Inferior parietal cortex (tissue), 1 donor: ENCODE measurements around the gene RAD23A.
"Not testable (repeated sequence)": the region's sequence is repeated elsewhere in the genome, so short reads cannot be mapped to it uniquely, and the experiment has no call there.

Source experiments
- DNase-seq: peaks from one replicate; pipeline ENCODE4 v3.0.0-alpha.2; 2016; ENCODE audit errors: extremely low spot score

RAD23A gene

DNA sequence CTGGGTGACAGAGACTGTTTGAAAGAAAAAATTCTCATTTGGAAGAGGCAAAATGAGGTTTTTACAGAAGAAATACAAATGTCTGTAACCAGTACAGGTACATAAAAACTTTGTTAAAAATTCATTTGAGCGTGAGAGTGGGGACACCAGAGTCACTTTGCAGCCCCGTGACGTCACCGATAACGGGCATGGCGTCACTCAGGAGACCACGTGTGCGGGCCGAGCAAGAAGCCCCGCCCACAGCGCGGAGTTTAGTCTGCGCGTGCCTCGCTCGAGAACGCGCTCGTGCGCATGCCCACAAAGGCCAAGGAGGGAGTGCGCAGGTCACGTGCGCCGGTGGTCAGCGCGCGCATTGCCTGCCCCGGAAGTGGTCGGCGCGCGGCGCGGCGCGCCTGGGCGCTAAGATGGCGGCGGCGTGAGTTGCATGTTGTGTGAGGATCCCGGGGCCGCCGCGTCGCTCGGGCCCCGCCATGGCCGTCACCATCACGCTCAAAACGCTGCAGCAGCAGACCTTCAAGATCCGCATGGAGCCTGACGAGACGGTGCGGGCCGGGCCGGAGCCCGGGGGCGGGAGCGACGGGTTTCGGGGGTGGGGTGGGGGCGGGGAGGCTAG is at the start of gene RAD23A:
TSS of gene RAD23A (plus strand) at position 384 of the 613 bp plus-strand sequence. CDS start at position 471, 87 bp downstream.
- DNase-seq: peak; percentile 96

DNA sequence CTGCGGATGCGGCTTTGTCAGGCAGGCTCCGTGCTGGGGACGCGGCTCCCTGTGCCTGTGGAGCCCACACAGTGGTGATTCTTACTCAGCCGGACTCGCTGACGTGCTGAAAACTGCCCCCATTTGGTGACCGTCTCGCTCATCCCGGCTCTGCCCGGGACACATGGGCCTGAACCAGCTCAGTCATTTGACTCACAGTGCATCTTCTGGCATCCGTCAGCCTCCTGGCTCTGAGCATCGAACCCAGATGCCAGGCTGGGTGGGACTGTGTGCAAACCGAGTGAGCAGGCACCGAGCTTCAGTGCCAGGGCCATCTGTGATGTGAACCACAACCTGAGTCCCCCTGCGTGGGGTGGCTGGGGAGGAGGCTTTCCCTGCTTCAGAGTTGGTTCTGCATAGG is 49.2 kb upstream of the RAD23A start:
- DNase-seq: no peak

DNA sequence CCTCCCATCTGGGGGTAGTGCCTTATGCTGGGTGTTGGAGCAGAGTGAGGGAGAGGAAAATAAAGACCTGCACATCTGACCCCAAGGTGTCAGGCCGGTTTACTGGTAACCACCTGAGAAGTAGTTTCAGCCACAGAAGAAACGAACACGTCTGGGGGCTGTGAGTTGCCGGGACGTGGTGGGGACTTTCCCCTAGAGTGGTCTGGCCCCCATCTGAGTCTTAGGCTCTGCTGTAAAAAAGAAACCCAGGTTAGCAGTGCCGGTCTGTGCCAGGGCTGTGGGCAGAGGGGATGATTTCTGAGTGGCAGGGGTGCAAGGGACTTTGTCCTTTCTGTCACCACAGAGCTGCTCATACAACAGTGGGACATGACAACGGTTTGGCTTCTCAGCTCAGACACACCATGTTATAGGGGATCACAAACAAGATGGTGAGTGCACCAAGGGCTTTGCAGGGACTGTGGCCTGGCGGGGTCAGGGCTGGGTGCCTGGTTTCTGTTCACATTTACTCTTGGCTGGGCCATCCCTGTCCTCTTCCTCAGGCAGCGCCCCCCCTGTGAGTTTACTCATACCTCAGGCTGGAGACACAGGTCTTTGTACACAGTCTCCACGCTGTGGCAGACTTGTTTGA is 45.7 kb upstream of the RAD23A start:
- no peak for DNase-seq

DNA sequence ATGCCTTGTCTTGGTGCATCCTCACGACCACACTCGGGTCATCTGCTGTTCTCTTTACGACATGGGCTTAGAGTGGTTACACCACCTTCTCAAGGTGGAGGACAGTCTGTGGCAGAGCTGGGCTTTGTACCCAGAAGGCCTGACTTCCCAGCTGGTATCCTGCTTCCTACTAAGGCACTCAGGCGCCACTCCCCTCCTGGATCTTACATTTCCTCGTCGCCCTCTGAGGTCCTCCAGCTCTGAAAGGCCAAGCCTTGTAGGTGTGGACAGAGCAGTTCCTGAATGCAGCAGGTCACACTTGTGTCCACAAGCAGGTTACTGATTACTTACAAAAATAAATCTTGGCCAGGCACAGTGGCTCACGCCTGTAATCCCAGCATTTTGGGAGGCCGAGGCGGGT is 38.5 kb upstream of the RAD23A start:
- DNase-seq: no peak

DNA sequence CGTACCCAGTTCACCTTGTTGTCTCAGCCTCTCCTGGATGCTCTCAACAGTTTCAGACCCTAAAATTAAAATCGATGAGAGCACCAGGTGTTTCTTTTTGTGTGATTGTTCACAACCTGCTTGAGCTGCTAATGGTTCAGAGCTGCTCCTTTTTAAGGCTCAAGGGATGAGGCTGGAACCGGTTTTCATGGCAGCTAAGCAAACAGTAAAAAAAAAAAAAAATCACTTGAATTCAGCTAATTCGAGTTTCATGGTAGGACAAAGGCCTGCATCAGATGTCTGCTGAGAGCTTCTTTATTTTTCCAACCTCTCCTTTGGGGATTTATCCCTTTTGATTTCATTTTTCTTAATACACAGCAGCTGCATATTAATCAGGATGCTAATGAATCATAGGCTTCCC is 33.1 kb upstream of the RAD23A start:
- DNase-seq: no peak

DNA sequence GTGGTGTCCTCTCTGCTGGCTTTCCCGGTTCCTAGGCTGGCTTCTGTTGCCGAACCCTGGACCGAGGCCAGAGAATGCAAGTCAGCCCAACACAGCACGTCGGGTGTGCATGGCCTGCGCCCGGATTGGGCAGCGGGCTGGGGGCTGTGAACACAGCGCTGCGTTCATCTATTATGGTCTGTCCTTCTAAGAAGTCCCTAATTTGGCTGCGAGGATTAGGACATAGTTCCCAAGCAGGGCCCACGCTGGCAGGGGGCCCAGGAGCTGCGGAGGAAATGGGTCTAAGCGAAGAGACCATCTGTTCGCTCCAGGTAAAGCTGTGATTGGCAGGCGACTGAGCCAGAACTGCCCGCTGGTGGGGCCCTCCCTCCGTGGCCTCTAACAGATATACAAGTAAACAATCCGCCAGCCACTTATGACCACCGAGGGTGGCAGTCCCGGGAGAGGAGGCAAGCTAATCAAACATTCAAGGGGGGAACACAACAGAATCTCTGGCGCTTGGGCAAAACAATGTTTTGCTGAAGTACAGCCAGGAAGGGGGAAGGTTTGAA is 32.6 kb upstream of the RAD23A start:
- DNase-seq: peak; percentile 60

DNA sequence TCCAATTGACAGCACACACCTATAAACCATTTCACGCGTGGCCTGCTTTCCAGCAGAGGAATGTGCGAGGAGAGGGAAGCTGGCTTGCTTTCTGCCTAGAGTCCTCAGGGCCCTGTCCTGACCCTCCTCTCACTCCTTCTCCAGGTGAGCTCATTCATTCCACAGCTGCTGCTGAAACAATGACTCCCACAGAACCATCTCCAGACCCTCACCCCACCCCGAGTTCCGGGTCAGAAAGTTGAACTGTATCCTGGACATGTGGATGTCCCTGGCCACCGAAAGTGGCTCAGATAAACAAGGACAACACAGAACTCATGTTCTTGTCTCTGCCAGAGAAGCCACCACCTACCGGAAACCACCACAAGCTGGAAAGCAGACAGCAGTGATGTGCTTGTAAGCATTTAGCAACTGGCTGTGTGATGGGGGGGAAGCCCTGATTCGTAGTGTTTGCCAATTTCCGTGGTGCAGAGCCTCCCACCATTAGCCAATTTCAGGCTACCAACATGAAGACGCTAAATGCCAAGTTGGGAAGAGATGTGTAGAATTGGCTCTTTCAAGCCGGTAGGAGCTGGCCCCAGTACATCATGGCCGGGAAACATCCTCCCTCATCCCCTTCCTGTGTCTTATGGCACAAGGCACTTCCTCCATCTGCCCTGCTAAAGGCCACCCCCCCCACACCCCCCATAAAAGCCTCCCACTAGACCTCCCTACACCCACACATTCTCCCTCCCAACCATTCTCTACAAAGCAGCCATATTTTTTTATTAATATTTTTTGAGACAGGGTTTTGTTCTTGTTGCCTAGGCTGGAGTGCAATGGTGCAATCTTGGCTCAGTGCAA is 31.6 kb upstream of the RAD23A start:
- DNase-seq: no peak

DNA sequence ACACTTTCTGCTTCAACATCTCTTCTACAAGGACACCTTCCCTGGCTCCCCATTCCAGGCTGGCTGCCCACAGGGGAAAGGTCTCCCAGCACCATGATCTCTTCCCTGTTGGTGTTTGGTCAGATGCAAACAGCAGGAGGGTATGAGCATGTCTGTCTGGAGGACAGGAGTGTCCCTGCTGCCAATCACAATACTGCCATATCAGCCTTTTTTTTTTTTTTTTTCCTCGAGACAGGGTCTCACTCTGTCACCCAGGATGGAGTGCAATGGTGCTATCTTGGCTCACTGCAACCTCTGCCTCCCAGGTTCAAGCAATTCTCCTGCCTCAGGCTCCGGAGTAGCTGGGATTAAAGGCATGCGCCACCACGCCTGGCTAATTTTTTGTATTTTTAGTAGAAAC is 29.8 kb upstream of the RAD23A start:
- DNase-seq: not testable (repeated sequence)

DNA sequence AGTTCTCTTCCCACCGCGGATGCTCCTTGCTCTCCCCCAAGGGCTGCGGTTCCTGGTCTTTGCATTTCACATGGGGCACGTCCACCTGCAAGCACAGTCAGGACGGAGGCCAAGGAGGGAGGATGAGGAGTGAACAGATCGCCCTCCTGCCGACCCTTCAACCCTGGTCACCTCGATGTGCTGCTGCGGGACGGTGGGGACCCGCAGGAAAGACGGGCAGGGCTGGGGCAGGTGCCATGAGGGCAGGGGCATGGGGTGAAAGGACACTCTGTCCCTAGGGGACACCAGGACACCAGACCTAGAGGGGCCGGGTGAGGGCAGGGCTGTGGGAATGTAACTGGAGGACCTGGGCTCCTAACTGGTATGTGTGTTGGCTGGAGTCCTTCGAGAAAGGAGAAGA is 27.4 kb upstream of the RAD23A start:
- no peak for DNase-seq

DNA sequence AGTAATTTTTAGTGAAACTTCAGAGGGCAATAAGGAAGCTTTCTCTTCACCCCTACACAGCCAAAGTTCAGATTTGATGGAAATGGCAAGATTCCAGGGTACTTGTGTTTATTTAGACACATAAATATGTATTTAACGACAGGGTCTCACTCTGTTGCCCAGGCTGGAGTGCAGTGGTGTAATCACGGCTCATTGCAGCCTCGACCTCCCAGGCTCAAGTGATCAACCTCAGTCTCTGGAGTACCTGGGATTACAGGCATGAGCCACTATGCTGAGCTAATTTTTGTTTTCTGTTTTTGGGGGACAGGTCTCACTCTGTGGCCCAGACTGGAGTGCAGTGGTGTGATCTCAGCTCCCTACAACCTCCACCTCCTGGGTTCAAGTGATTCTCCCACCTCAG is 24.6 kb upstream of the RAD23A start:
- no peak for DNase-seq

DNA sequence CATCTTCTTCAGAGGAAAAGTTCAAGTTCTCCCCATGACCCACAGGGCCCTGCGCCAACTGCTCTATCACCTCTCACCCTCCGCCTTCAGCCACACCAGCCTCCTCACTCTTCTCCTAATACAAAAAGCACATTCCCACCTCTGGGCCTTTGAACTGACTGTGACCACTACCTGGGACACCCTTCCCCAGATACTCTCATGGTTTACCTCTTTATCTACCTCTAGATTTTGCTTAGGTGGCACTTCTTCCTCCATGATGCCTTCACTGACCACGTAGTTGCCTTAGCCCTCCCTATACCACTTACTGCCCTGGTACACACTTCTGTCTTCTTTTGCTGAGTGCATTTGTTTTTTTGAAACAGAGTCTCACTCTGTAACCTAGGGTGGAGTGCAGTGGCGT is 22.7 kb upstream of the RAD23A start:
- DNase-seq: no peak

DNA sequence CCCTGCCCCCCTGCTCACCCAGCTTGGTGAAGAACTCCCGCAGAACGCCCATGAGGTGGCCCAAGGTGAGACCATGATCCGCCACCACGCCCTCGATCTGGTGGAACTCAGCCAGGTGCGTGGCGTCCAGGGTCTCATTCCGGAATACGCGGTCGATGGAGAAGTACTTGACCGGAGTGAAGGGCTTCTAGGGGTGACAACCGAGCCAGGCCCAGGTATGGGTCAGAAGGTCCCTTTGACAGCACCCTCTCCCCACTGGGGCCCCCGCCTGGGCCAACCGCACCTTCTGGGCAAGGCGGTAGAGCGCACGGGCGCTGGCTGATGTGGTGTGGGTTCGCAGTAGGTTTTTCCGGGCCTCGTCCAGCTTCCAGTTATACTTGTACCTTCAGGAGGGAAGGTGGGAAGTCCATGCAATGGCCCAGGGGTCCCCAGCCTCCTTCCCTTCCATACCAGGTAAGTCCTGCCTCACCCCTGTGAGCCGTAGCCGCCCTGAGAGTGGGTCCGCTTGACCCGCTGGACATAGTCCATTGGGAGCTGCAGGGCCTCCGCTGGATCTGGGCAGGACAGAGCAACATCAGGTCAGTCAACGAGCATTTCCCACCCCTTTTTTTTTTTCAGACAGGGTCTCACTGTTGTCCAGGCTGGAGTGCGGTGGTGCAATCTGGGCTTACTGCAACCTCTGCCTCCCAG is 20.9 kb upstream of the RAD23A start:
- no peak for DNase-seq

DNA sequence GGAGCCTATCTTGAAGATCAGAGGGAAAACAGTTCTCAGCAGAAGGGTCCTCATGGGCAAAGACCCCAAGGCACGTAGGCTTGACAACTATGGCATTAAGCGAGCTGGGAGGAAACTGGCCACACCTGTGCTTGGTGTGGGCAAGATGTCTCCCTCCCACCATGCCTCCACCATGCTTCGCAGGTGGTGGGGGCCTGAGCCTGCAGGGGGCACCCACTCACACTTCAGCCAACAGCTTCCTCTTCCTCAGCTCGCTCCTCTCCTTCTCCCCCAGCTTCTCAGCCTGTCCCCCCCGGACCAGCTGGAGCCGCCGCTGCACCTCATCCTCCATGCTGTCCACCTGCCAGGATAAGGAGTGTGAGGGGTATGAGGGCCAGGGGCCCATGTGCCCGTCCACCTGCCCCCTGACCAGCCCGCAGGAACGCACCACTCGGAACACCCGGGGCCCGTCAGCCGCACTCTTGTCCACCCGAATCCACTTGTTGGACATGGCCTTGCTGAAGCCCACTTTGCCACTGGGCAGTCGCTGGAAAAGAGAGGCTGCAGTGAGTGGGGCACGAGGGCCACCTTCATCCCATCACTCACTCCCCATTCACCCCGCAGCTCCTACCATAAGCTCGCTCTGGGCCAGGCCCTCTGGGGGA is 15.5 kb upstream of the RAD23A start:
- no peak for DNase-seq

DNA sequence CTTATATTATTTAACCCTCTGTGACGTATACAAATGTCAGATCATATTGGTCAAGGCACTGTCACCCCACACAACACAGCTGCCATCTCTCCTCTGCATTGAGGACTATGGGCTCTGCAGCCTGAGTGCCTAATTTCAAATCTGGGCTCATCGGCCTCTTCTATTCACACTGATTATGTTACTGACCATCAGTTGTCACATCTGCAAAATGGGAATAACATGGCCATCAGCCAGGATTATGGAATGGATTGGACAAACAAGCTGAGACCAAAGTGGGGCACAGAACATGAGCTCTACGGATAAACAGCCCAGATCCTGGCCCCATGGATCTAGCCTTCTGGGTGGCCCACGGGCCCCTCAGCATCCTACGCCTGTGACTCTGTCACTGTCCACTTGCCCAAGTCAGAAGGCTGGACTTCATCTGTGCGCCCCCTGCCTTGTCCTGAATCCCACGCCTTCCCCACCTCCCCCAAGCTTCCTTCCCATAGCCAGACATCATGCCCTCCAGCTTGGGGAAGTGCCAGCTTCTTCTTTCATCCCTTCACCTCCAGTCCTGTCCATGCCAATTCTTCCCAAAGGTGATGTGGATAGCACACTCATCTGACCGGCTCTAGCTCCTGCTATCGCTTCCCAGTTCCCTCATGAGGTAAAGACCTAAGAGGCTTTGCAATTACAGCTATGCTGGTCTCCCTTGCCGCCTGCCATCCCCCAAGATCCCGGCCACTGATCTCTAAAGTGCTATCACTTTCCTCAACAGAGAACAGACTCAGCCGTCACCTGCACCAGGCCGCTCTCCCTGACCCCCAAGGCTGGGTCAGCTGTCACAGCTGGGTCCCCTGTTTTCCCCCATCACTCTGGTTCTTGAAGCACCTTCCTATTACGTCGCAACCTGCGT is 13.0 kb upstream of the RAD23A start:
- DNase-seq: no peak

DNA sequence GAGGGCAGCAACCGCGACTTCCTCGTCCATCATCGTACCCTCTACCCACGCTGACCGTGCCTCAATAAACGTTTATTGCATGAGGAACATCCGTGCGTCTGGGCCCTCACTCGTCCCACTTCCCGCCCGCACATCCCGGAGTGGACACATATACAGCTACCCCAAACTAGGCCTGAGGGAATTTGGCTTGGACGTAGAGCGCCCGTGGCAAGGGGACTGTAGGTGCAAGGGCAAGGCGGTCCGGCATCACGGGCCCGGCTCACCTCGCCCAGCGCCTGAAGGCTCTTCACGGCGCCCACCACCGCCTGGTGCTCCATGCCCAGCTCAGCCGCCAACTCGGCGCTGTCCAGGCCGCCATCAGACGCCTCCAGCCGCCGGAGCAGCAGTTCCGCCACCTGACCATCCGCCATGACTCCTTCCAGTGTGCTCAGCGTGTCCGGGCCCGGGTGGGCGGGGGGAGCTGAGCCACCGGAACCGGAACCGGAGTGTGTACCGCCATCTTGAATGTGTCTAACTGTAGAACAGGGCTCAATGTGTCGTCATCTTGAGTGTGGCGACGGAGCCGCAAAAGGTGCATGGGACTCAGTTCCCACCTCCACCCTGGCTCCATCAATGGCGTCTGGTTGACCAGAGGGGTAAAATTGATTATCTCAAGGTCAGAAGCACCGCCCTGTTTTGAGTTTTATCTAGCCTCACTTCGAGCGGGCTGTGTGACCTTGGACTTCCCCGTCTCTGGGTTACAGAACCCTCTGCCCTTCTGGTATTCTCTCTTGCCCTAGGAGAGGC is 12.2 kb upstream of the RAD23A start, which contains the start of gene FARSA:
TSS of gene FARSA (minus strand) at position 425 of the 786 bp plus-strand sequence. CDS start at position 410, 15 bp downstream.
- peak; percentile 96 for DNase-seq

DNA sequence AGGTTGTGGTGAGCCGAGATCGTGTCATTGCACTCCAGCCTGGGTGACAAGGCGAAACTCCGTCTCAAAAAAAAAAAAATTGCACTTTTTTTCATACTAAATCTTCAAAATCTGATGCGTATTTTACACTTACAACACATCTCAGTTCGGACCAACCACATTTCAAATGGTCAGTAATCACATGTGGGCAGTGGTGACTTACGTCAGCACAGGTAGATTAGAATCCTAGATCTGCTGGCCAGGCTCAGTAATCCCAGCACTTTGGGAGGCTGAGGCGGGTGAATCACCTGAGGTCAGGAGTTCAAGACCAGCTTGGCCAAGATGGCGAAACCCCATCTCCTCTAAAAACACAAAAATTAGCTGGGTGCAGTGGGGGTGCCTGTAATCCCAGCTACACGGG is 10.6 kb upstream of the RAD23A start:
- no peak for DNase-seq

DNA sequence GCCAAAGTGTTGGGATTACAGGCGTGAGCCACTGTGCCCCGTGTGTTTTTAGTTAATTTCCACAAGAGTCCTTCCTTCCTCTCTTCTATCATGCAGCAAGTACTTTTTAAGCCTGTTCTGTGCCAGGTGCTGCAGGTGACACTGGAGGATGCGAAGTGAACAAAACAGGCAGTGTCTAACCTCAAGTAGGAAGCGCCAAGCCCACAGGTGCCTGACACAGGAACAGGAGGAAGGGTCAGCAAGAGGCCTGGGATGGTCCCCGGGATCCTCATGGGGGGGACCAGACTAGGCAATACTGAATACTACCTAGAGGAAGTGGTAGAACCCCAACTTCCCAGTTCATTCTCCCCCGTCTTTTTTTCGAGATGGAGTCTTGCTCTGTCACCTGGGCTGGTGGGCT is 9.1 kb upstream of the RAD23A start:
- no peak for DNase-seq

DNA sequence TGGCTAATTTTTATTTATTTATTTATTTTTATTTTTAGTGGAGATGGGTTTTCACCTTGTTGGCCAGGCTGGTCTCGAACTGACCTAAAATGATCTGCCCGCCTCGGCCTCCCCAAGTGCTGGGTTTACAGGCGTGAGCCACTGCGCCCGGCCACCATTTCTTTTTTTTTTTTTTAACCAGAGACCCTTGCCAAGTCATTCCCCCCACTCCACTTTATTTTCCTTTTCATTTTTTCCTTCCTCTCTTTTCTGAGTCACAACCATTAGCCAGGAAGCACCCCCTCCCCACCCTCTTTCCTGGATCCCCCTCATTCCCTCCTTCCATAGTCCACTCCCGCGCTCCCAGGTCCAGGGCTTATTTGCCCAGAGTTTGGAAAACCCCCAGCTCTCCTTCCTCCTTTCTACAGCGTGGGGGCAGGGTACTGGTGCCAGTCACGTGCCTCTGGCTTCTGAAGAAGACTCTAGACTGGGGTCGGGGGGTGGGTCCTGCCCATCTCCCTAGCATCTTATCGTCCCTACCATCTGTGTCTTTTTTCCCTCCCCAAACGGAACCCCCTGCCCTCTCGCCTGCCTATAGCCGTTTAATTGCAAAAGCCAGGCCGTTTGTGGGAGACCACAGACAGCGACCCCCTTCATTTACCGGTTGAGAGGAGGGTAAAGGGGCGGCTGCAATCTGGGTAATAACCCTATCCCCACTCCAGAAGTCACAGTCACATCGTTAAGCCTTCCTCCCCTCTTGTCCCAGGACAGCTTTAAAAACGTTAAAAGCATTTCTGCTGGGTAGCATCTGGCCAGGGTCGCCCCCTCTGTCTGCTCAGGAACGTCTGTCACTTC is 8.4 kb upstream of the RAD23A start:
- DNase-seq: no peak
